ENCODE measurements around the gene TRAF2. TPM values are rescaled to one million over a fixed set of nuclear protein-coding genes. Genes with fewer than 3 reads are reported as not detected.

TRAF2 gene
- total RNA-seq, 1 donor from 2014 or later: 14.4 TPM

DNA sequence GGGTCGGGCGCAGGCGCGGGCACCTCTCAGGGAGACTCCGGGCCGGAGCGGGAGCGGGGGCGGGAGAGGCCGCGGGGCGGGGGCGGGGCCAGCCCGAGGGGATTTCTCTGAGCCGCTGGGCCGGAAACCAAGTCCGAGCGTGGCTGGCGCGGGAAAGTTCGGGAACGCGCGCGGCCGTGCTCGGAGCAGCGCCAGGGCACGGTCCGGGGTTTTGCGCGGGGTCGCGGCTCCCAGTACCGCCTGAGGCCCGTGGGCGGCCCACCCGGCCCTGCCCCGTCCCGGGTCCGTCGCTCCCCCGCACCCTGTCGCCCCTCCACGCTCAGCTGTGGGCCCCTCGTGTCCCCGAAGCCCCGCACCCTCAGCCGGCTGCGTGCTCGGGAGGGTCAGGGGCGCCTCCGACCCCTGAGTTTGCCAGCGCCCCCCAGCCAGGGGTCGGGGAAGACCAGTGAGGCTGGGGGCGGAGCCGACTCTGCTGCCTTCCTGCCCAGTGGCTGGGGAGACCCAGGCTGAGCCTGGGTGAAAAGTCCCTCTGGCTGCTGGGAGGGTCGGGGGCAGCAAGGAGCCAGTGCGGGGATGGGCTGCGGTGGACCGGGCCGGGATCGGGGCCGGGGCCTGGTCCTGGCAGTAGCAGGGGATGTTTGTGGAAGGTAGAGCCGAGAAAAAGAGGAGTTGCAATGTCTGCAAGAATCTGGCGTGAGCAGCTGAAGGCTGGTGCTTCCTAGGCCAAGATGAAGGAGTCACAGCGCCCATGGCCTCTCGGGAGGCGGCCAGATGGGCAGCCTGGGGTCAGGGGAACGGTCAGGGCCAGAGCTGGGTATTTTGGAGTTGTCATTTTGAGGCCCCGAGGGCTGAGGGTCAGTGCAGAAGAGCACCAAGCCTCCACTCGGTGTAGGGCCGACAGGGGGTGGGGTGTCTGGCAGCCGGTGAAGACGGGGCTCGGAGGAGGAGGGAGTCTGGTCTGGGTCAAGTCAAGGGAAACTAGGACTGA is 588 bp downstream of the TRAF2 start:
- Histone ChIP-seq H3K36me3 (ENCODE audit: insufficient read depth, low read length) (no peaks in the 10 kb centered on the region), H3K9me3 (ENCODE audit: insufficient read depth, low read depth, low read length) (no peaks in the 10 kb centered on the region), H2AFZ (ENCODE audit: low read depth, low read length) (peak overlapping the region; percentile 84), H3K79me2 (ENCODE audit: insufficient read depth, low read length) (peaks cover 48% of the 10 kb centered on the region), H3K27ac (ENCODE audit: low read depth, low read length) (peak overlapping the region; percentile 54), H3K4me2 (ENCODE audit: low read length) (peak overlapping the region; percentile 93), H3K9ac (ENCODE audit: low read length) (peak overlapping the region; percentile 85), H3K4me1 (ENCODE audit: insufficient read depth, low read length) (peaks cover 9% of the 10 kb centered on the region), H3K4me3 (ENCODE audit: insufficient read depth, low read depth, low read length) (peak overlapping the region; percentile 68), H4K20me1 (ENCODE audit: insufficient read depth, low read length) (peaks cover 26% of the 10 kb centered on the region), H3K27me3 (ENCODE audit: insufficient read depth, low read length) (no peaks in the 10 kb centered on the region)
- H3K4me1 Mint-ChIP-seq (ENCODE audit: low read depth, unreplicated experiment): peaks cover 6% of the 10 kb centered on the region
- FAIRE-seq: no peak
- H3K36me3 Mint-ChIP-seq (ENCODE audit: low read depth, unreplicated experiment): no peaks in the 10 kb centered on the region
- TF ChIP-seq EZH2 (IDR thresholded peaks at IDR 0.05; ENCODE audit: insufficient read depth, low read length): no peak
- TF ChIP-seq, protein P1, sequence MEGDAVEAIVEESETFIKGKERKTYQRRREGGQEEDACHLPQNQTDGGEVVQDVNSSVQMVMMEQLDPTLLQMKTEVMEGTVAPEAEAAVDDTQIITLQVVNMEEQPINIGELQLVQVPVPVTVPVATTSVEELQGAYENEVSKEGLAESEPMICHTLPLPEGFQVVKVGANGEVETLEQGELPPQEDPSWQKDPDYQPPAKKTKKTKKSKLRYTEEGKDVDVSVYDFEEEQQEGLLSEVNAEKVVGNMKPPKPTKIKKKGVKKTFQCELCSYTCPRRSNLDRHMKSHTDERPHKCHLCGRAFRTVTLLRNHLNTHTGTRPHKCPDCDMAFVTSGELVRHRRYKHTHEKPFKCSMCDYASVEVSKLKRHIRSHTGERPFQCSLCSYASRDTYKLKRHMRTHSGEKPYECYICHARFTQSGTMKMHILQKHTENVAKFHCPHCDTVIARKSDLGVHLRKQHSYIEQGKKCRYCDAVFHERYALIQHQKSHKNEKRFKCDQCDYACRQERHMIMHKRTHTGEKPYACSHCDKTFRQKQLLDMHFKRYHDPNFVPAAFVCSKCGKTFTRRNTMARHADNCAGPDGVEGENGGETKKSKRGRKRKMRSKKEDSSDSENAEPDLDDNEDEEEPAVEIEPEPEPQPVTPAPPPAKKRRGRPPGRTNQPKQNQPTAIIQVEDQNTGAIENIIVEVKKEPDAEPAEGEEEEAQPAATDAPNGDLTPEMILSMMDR (IDR thresholded peaks at IDR 0.05; ENCODE audit: insufficient read depth, low read depth, low read length): no peak
- no peak for DNase-seq (ENCODE audit: low read depth)
- no peaks in the 10 kb centered on the region for H3K9me3 Mint-ChIP-seq (ENCODE audit: unreplicated experiment)
- no peaks in the 10 kb centered on the region for H3K27me3 Mint-ChIP-seq (ENCODE audit: low read depth, unreplicated experiment)
- peak overlapping the region; percentile 75 for H3K27ac Mint-ChIP-seq (ENCODE audit: unreplicated experiment)
- H3K4me3 Mint-ChIP-seq (ENCODE audit: unreplicated experiment): peak overlapping the region; percentile 91

DNA sequence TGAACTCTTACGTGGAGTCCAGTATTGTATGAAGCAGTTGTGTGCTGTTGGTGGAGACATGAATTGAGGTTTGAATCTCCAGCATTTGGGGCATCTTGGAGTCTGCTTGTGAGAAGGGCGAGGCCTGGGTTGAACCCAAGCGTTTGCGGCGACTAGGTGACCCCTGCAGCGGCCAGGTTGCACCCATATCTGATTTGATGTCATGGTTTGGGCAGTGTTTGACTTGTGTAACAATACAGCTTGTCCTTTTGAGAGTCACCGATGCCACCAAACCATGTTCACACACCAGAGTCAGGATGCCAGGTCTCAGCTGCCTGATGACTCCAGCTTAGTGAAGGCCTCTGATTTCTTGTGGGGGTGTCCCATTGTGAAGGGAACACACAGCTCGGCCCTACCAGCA is 2.1 kb downstream of the TRAF2 start:
- Histone ChIP-seq H3K4me2 (ENCODE audit: low read length) (no peak overlapping the region), H3K79me2 (ENCODE audit: insufficient read depth, low read length) (peaks cover 60% of the 10 kb centered on the region), H3K36me3 (ENCODE audit: insufficient read depth, low read length) (no peaks in the 10 kb centered on the region), H3K27ac (ENCODE audit: low read depth, low read length) (no peak overlapping the region), H3K4me1 (ENCODE audit: insufficient read depth, low read length) (no peaks in the 10 kb centered on the region), H3K27me3 (ENCODE audit: insufficient read depth, low read length) (no peaks in the 10 kb centered on the region), H3K9ac (ENCODE audit: low read length) (no peak overlapping the region), H2AFZ (ENCODE audit: low read depth, low read length) (no peak overlapping the region), H3K9me3 (ENCODE audit: insufficient read depth, low read depth, low read length) (no peaks in the 10 kb centered on the region), H4K20me1 (ENCODE audit: insufficient read depth, low read length) (peaks cover 26% of the 10 kb centered on the region), H3K4me3 (ENCODE audit: insufficient read depth, low read depth, low read length) (no peak overlapping the region)
- H3K4me1 Mint-ChIP-seq (ENCODE audit: low read depth, unreplicated experiment): peaks cover 4% of the 10 kb centered on the region
- TF ChIP-seq EZH2 (IDR thresholded peaks at IDR 0.05; ENCODE audit: insufficient read depth, low read length): no peak
- TF ChIP-seq, protein P1 (IDR thresholded peaks at IDR 0.05; ENCODE audit: insufficient read depth, low read depth, low read length): no peak
- FAIRE-seq (no peak), DNase-seq (ENCODE audit: low read depth) (no peak)
- peaks cover 3% of the 10 kb centered on the region for H3K36me3 Mint-ChIP-seq (ENCODE audit: low read depth, unreplicated experiment)
- H3K9me3 Mint-ChIP-seq (ENCODE audit: unreplicated experiment): no peaks in the 10 kb centered on the region
- no peaks in the 10 kb centered on the region for H3K27me3 Mint-ChIP-seq (ENCODE audit: low read depth, unreplicated experiment)
- H3K27ac Mint-ChIP-seq (ENCODE audit: unreplicated experiment): no peak overlapping the region
- no peak overlapping the region for H3K4me3 Mint-ChIP-seq (ENCODE audit: unreplicated experiment)

DNA sequence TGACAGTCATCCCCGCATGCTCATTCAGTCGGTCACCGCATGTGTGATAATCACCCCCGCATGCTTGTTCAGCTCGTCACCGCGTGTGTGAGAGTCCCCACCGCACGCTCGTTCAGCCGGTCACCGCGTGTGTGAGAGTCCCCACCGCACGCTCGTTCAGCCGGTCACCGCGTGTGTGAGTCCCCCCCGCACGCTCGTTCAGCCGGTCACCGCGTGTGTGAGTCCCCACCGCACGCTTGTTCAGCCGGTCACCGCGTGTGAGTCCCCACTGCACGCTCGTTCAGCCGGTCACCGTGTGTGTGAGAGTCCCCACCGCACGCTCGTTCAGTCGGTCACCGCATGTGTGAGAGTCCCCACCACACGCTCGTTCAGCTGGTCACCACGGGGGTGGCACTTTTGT is 3.5 kb downstream of the TRAF2 start:
- Histone ChIP-seq H3K27ac (ENCODE audit: low read depth, low read length) (no peak overlapping the region), H3K9me3 (ENCODE audit: insufficient read depth, low read depth, low read length) (no peaks in the 10 kb centered on the region), H2AFZ (ENCODE audit: low read depth, low read length) (no peak overlapping the region), H3K4me2 (ENCODE audit: low read length) (no peak overlapping the region), H3K4me3 (ENCODE audit: insufficient read depth, low read depth, low read length) (no peak overlapping the region), H3K27me3 (ENCODE audit: insufficient read depth, low read length) (no peaks in the 10 kb centered on the region), H3K36me3 (ENCODE audit: insufficient read depth, low read length) (no peaks in the 10 kb centered on the region), H3K9ac (ENCODE audit: low read length) (no peak overlapping the region), H3K4me1 (ENCODE audit: insufficient read depth, low read length) (no peaks in the 10 kb centered on the region), H3K79me2 (ENCODE audit: insufficient read depth, low read length) (peaks cover 70% of the 10 kb centered on the region), H4K20me1 (ENCODE audit: insufficient read depth, low read length) (peaks cover 33% of the 10 kb centered on the region)
- TF ChIP-seq, protein P1 (IDR thresholded peaks at IDR 0.05; ENCODE audit: insufficient read depth, low read depth, low read length): no peak
- TF ChIP-seq EZH2 (IDR thresholded peaks at IDR 0.05; ENCODE audit: insufficient read depth, low read length): no peak
- Mint-ChIP-seq H3K27ac (ENCODE audit: unreplicated experiment) (no peak overlapping the region), H3K9me3 (ENCODE audit: unreplicated experiment) (peaks cover 2% of the 10 kb centered on the region), H3K4me1 (ENCODE audit: low read depth, unreplicated experiment) (peaks cover 4% of the 10 kb centered on the region), H3K4me3 (ENCODE audit: unreplicated experiment) (no peak overlapping the region), H3K27me3 (ENCODE audit: low read depth, unreplicated experiment) (no peaks in the 10 kb centered on the region), H3K36me3 (ENCODE audit: low read depth, unreplicated experiment) (peaks cover 6% of the 10 kb centered on the region)
- DNase-seq (ENCODE audit: low read depth) (no peak), FAIRE-seq (no peak)

Measured in astrocyte (in vitro differentiated cells and primary cell).